Transverse colon (tissue), 4 donors: ENCODE measurements around the gene DDN. TPM values are rescaled to one million over a fixed set of nuclear protein-coding genes. Genes with fewer than 3 reads are reported as not detected.

Source experiments
- DNase-seq: peaks from one replicate; pipeline ENCODE4 v3.0.0-alpha.2; 2019
- H3K27ac ChIP-seq, 4 donors: fragments of 200-600 bp; sonication (generic); 2 replicates each; pipeline ENCODE4 v1.5.1; 2016 to 2018; ENCODE audit warnings: inconsistent platforms in 4 of 4
- H3K27me3 ChIP-seq: fragments of 200-600 bp; sonication (generic); 2 replicates; pipeline ENCODE4 v1.5.1; 2017; ENCODE audit warnings: inconsistent platforms
- H3K36me3 ChIP-seq, 4 donors: fragments of 200-600 bp; sonication (generic); 2 replicates each; pipeline ENCODE4 v1.5.1; 2017 to 2019; ENCODE audit warnings: inconsistent platforms in 4 of 4
- H3K4me1 ChIP-seq, 4 donors: fragments of 200-600 bp; sonication (generic); 2 replicates each; pipeline ENCODE4 v1.5.1; 2017 to 2020; ENCODE audit warnings: inconsistent platforms in 4 of 4
- H3K4me3 ChIP-seq, 4 donors: fragments of 200-600 bp; sonication (generic); 1 replicate in 1 of 4; 2 replicates in 3 of 4; pipeline versions ENCODE4 v1.5.1 to v1.6.1; 2017 to 2019; ENCODE audit warnings: inconsistent platforms in 4 of 4
- H3K9me3 ChIP-seq, 2 donors: fragments of 200-600 bp; sonication (generic); 2 replicates each; pipeline ENCODE4 v1.5.1; 2017 to 2019; ENCODE audit warnings: inconsistent platforms in 2 of 2
- CTCF ChIP-seq, 5 experiments: fragments of 200-600 bp in 3 of 5; fragments of 450-650 bp in 2 of 5; sonication (generic) in 3 of 5; IDR thresholded peaks; 1 replicate in 2 of 5; 2 replicates in 3 of 5; pipeline ENCODE4 v1.5.1; 2016 to 2017; ENCODE audit warnings: antibody characterized with exemption in 5 of 5, inconsistent platforms in 3 of 5, mild to moderate bottlenecking in 2 of 5, moderate library complexity in 1 of 5
- EP300 ChIP-seq: sonication (generic); formaldehyde crosslinking; IDR thresholded peaks from one replicate; pipeline ENCODE4 v1.6.1; 2017; ENCODE audit warnings: antibody characterized with exemption, low read depth
- POLR2A ChIP-seq: fragments of 450-650 bp; IDR thresholded peaks from one replicate; pipeline ENCODE4 v1.6.1; 2016; ENCODE audit warnings: antibody characterized with exemption, mild to moderate bottlenecking, moderate library complexity
- POLR2AphosphoS5 ChIP-seq, 3 donors: sonication (generic); formaldehyde crosslinking; IDR thresholded peaks; one replicate each; pipeline ENCODE4 v1.6.1; 2016; ENCODE audit warnings: antibody characterized with exemption in 3 of 3
- WGBS, 2 donors: methylation state at CpG; one replicate each; pipeline ENCODE4 v1.1.5; 2018; ENCODE audit warnings: low coverage in 1 of 2; 5-methylcytosine and 5-hydroxymethylcytosine counted together
- in situ Hi-C, 4 donors: fragments of 200-750 bp; cut with MboI; loops; one replicate each; pipeline versions ENCODE4 v1.15.0 to v1.15.1; 2017; ENCODE audit warnings: low sequenced_read_pairs in 3 of 4, low pct_ligation_motif_present in 1 of 4, low pct_unique_long_range_greater_than_20kb in 1 of 4
- intact Hi-C: fragments of 100-400 bp; cut with DNase I; formaldehyde crosslinking; loops from one replicate; pipeline ENCODE4 v1.15.1; 2023; ENCODE audit warnings: low total_unique reads
- total RNA-seq, 4 donors: library from RNA; depleted of rRNA; stranded (reverse); fragments of >200 nt; gene quantifications; one replicate each; pipeline ENCODE4 v1.1.0, GENCODE V29; 2016

DDN gene
- total RNA-seq, 4 donors from 2014 or later, result 0.27 to 0.32 TPM; not detected in 2

- Histone ChIP-seq H3K4me1 (peaks cover 20 to 54% (median 45%) of the 10 kb centered on the region in 4 donors), H3K27me3 (peaks cover 97% of the 10 kb centered on the region), H3K27ac (no peak overlapping the region), H3K36me3 (no peaks in the 10 kb centered on the region), H3K4me3 (no peak overlapping the region), H3K9me3 (no peaks in the 10 kb centered on the region)
- intact Hi-C loops, result loop anchor here (1.0 kb wide), 1 partner anchor 19 kb away; no protein-coding TSS in a partner anchor
- TF ChIP-seq POLR2A, result no peak
- TF ChIP-seq CTCF (IDR thresholded peaks at IDR 0.05), result peak; percentile 49 to 71 (median 58)
- WGBS, 2 donors, result 24 to 38% methylated on average over 2 to 19 of the region's 19 CpGs
- in situ Hi-C loops, result no loop called here
- no peak for DNase-seq
These were observed 25.1 kb downstream of the DDN start for GRCh38 chr12:48973941-48974673.

DNA sequence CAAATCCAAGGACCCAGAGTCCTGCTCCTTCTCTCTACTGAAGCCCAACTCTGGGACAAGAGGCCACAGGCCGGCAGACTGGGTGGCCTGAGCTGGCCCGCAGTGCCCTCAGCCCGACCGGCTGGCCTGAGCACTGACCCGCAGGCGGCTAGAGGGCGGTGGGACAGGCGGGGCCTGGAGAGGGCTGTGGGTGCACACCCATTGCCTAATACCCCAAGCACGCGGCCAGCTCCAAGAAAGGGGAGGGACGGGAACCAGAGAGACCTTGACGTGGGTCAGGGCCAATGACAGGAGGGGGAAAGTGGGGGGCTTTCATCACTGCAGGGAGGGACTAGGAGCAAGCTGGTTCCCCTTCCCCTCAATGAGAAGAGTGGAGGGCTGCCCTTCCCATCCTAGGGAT lies 25.6 kb downstream of the DDN start:
- intact Hi-C loops (no loop called here), in situ Hi-C loops (no loop called here)
- Histone ChIP-seq H3K4me1 (peaks cover 15 to 52% (median 41%) of the 10 kb centered on the region in 4 donors), H3K4me3 (no peak overlapping the region), H3K27ac (no peak overlapping the region), H3K27me3 (peaks cover 93% of the 10 kb centered on the region), H3K9me3 (no peaks in the 10 kb centered on the region), H3K36me3 (no peaks in the 10 kb centered on the region)
- 0 to 20% methylated on average over 2 to 12 of the region's 12 CpGs for WGBS, 2 donors
- no peak for DNase-seq
- TF ChIP-seq POLR2AphosphoS5 (IDR thresholded peaks at IDR 0.05) (no peak), POLR2A (no peak), CTCF (IDR thresholded peaks at IDR 0.05) (no peak), EP300 (no peak)

- TF ChIP-seq POLR2A (no peak), POLR2AphosphoS5 (IDR thresholded peaks at IDR 0.05) (no peak), EP300 (no peak), CTCF (IDR thresholded peaks at IDR 0.05) (no peak)
- 29% methylated on average over 3 of the region's 3 CpGs; no CpG with 5 or more reads in 1 of the 2 donors for WGBS, 2 donors
These were observed 26.2 kb downstream of the DDN start for GRCh38 chr12:48972952-48973483.

GRCh38 chr12:48972213-48972951 lies 26.8 kb downstream of the DDN start:
- TF ChIP-seq POLR2AphosphoS5 (IDR thresholded peaks at IDR 0.05) (no peak), POLR2A (no peak), CTCF (IDR thresholded peaks at IDR 0.05) (no peak), EP300 (no peak)
- in situ Hi-C loops, result no loop called here
- peaks cover 9 to 40% (median 32%) of the 10 kb centered on the region in 4 donors for H3K4me1 ChIP-seq
- H3K9me3 ChIP-seq, result no peaks in the 10 kb centered on the region
- H3K27me3 ChIP-seq, result peaks cover 81% of the 10 kb centered on the region
- intact Hi-C loops, result no loop called here
- no peaks in the 10 kb centered on the region for H3K36me3 ChIP-seq
- WGBS, 2 donors, result 19% methylated on average over 12 of the region's 23 CpGs; no CpG with 5 or more reads in 1 of the 2 donors
- no peak for DNase-seq
- no peak overlapping the region for H3K4me3 ChIP-seq
- H3K27ac ChIP-seq, result no peak overlapping the region

More at GRCh38 chr12:48972952-48973483, 26.2 kb downstream of the DDN start:
- in situ Hi-C loops (no loop called here), intact Hi-C loops (no loop called here)
- no peak for DNase-seq
- H3K27me3 ChIP-seq, result peaks cover 88% of the 10 kb centered on the region
- no peaks in the 10 kb centered on the region for H3K9me3 ChIP-seq
- no peak overlapping the region for H3K4me3 ChIP-seq
- no peaks in the 10 kb centered on the region for H3K36me3 ChIP-seq
- peaks cover 9 to 46% (median 36%) of the 10 kb centered on the region in 4 donors for H3K4me1 ChIP-seq
- no peak overlapping the region for H3K27ac ChIP-seq
